Suppressor macrophage treated with lipopolysaccharide for 4 hours (primary cell): Measurements from ENCODE around the gene TSPAN5.

Source experiments
- DNase-seq: peaks from one replicate; pipeline ENCODE4 v3.0.0-alpha.2; 2020

Gene TSPAN5

GRCh38 chr4:98672583-98673287 is 14.3 kb upstream of the TSPAN5 start:
- no peak for DNase-seq

GRCh38 chr4:98671131-98671530 is 12.7 kb upstream of the TSPAN5 start:
- no peak for DNase-seq

GRCh38 chr4:98670186-98670585 is 11.8 kb upstream of the TSPAN5 start:
- no peak for DNase-seq

DNA sequence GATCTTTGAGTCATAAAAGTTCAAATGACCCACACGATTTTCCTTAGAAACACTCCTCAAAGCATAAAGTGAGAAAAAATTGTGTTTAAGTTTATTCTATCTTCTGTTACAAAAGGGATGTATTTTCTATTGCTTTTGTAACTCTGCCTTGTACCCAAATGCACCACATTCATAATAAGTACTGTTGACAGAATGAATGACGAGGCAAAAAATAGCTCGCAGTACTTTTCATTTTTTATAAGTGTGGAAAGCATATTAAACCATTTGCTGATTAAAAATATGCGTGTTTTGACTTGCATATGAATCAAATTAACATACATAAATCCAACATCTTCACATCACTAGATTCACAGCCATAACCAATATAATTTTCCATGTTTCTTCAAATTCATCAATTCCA is 11.2 kb upstream of the TSPAN5 start:
- no peak for DNase-seq

DNA sequence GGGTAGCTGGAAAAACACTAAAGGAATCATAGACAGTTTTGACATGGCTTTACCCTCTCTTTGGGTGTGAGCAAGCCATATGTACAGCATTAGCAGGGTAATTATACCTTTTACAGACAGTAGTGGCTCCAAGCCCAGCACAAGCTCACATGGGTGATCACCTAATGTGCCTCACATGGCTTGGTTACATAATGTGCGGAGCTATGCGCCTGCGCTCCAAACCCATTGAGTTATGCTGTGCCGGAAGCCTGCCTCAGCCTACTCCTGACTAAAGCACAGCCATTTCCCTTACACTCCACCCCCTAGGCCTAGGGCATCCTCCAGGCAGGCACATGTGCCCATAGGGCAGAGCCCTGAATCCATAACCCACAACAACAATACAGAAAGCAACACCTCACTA is 6.5 kb upstream of the TSPAN5 start:
- DNase-seq: no peak

DNA sequence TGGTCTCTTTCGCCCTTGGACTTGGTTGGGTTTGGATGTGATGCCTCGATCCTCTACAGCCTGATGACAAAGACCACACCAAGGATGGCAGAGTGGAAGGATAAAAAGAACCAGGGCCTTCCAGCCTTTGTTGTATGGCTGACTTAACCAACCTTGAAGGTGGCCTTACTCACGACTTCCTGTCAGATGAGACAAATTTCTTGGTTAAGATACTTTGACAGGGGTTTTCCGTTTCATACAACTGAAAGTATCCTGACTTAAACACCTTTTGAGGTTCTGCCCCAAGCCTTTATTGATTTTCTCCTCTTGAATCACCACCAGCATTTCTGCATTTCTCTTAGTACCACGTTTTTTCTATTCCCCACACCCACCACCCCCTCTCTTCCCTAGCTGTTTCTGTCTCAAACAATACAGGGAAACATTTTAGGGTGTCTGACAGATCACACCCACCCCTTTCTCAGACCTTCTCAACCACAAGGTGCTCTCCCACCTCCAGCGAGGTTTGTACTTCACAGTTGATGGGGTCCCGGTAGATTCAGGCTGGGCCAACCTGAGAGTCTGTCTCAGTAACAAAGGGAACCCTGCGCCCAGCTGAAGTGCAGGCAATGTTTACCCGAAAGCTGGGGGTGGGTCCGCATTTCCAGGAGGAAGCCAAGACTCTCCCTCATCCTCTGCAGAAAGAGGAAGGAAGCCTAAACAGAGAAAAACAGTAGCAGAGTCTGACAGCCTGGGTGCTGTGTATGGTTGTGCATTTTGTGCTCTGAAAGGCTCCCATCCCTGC is 5.0 kb upstream of the TSPAN5 start:
- peak; percentile 24 for DNase-seq

DNA sequence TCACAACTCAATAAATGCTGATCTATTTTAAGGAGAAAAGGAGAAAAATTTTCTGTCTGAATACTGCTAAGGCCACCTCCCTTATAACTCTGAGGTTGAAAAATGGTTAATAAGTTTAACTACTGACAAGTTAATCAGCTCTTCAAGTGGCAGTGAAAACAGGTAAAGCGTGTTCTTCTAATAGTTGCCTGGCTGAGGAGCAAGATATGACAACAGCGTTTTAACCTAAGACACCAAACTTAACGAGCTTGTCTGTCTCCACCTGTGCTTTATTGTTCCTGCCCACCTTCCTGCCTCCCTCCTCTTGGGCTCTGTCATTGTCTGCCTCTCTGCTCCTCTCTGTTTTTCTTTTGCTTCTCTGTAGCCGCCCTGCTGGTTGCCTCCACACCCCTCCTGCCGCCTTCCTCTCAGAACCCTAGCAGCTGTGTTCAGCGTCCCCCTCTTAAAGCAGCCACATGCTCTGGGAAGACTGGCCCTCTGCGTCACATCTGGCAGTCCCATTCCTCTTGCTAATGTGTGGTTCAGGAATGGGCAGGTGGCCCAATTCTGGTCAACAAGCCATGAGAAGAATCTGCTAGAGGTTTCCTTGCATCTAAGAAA is 4.3 kb upstream of the TSPAN5 start:
- DNase-seq: no peak

DNA sequence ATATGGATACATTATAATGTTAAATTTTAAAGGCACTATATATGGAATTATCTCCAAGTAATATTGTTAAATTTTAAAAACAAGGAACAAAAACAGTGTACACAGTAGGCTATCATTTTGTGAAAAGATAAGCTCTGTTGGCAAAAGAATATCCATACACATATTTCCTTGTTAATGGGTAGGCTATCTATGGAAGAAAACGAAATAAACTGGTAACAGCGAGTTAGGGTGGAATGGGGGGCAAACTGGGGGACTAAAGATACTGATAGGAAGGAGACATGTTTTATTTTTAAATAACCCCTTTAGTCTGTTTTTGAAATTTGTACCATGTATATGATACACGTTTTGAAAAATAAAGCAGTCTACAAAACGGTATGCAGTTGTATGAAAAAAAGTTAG is 3.6 kb upstream of the TSPAN5 start:
- DNase-seq: no peak

GRCh38 chr4:98661371-98662054 is 3.1 kb upstream of the TSPAN5 start:
- DNase-seq: no peak

DNA sequence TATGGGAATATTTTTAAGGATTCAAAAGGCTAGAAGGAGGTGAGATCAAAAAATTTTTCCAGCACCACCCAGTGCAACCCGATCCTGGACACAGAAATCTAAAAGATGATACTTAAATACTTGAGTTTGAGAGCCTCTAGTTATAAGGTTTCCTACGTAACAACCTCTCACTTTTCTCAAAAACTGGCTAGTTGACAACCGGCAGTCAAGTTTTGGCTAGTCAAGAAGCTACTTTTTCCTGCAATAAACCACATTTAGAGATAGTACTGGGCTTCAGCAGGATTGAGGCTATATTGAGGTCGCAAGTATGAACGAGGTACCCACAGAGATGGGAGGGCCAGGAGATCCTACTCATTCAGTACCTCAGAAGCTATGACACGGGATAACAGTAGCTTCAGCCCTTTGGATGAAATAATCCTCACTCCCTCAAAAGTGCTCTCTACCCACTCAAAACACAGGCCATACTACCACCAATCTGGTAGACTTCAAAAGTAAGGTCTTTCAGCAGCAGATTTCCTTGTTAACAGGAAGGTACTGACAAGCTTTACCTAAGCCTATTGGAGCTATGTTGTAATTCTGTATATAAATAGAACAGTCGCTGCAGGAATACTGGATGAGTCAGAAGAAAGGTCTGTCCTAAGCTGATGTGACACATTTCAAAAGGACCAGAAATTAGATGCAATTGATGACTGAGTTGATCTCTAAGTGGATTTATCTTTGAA is 1.5 kb upstream of the TSPAN5 start:
- DNase-seq: no peak

- no peak for DNase-seq
Observed at GRCh38 chr4:98659106-98659592, 738 bp upstream of the TSPAN5 start.

GRCh38 chr4:98657531-98658286 is 702 bp downstream of the TSPAN5 start:
- peak; percentile 20 for DNase-seq

DNA sequence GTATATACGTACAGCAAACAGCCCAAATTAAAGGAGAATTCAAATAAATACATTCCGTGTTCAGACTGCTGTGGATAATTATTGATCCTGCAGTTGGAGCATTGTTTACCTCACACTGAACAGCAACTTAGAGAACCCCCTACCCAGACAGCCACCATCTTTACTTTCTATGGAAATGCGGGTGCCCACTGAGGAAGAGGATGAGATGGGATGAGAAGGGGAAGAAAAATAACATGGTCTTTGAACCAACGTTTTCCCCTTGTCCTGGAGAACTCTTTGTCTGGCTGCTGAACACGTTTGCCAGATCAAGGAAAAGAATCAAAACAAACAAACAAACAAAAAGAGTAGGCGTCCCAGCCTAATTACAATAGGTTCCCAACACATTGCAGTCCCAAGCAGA is 1.5 kb downstream of the TSPAN5 start:
- DNase-seq: no peak

- no peak for DNase-seq
Observed at GRCh38 chr4:98656443-98656842, 2.0 kb downstream of the TSPAN5 start.

DNA sequence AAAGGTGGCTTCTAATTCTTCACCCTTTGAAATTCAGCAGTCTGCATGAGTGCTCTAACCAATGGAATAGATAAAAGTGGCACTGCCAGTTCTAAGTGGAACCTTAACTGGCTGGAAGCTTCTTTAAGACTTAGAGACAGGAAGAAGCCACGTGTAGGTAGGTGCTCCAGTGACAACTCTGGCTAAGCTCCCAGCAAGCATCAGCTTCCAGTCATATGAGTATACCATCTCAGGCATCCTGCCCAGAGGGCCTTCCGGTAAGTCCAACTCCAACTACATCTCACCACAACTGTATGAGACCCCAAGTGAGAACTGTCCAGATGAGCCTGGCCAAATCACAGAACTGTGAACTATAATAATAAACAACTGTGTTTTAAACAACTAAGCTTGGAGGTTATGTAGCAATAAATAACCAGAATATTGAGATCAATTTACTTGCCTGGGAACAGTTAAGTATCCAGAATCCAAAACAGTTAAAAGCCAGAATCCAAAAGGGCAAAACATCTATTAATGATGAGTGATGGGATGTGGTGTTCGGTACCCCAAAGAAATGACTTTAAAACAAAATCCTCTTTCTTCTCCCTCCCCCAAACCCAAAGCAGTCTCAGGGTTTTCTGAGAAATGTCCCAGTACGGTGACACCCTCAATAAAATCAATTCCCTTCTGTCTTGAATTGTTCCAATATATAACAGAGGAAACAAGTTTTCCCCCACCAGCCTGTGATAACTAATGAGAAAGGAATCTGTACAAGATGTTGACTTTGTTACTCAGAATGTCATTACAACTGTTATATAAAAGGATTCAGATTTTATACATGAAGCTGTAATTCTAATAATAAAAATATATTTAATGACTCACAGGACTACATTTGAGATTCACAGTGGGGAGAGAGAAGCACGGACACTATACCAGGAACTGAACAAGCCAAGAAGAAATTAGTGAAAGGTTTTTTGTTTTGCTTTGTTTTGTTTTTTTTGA is 4.2 kb downstream of the TSPAN5 start:
- no peak for DNase-seq

DNA sequence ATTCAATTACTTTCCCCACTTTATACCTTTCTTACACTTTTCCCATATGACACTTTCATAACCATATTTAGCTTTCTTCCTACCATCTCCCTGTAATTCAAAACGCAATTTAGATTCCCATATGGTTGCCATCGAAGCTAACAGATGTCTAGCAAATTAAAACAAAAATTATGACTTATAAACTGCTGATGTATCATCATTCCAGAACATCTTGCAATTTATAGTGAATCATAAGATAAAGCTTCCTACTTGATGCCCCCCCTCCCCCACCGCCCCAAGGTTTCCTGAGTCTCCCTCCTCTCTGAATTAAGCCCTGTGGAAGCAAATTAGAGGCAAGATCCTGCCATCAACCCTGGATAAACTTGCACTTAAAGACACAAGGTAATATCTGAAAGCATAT is 5.4 kb downstream of the TSPAN5 start:
- DNase-seq: no peak

GRCh38 chr4:98648602-98649001 is 9.8 kb downstream of the TSPAN5 start:
- no peak for DNase-seq

DNA sequence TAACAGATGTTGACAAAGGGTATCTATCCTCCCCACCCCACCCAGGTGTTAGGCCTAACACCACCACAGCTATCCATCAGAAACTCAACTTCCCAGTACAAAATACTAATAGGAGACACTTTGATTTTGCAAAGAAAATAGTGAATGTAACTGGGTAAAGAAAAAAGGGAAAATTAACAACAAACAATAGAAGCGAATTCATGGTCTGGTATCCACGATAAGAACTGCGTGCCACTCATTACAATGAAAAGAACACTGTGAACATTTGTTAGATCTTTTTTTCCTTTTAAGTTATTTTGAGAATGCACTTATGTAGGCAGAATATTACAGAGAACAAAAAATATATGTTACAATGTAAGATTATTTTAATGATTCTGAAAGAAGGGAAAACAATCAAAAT is 12.0 kb downstream of the TSPAN5 start:
- no peak for DNase-seq

GRCh38 chr4:98645527-98645926 is 12.9 kb downstream of the TSPAN5 start:
- DNase-seq: no peak

DNA sequence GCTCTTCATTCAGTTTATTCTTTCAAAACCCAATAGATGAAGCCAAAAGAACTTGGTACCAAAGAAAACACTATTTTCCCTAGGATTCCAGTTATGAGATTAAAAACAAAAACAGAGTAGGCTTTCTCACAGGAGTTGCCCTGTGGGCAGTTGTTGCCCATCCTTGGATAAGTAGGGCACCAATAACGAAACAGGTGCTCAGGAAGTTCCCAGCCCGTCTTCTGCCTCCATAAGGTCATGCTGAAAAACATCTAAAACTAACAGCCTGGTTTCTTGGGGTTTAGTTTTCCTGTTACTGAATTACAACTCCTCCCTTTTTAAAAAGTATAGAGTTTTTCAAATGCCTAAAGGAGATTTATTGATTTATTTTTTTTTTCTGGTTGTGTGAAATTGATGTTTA is 14.7 kb downstream of the TSPAN5 start:
- DNase-seq: no peak

- DNase-seq: no peak
Observed at GRCh38 chr4:98642991-98643426, 15.4 kb downstream of the TSPAN5 start.
